Neural progenitor cell (in vitro differentiated cells): Measurements from ENCODE around the gene PSME3IP1.

Experiments used
- CTCF ChIP-seq: fragments of 200-600 bp; sonication (generic); IDR thresholded peaks from 2 replicates; pipeline ENCODE4 v1.5.1; 2017; ENCODE audit warnings: antibody characterized with exemption, mild to moderate bottlenecking
- EZH2 ChIP-seq: fragments of 200-600 bp; sonication (generic); IDR thresholded peaks from 2 replicates; pipeline ENCODE4 v1.6.1; 2017; ENCODE audit warnings: antibody characterized with exemption, mild to moderate bottlenecking, moderate library complexity

- TF ChIP-seq EZH2 (no peak), CTCF (no peak)
Measured at GRCh38 chr16:57152096-57153093, 33.4 kb downstream of the PSME3IP1 start.
